ENCODE measurements around the gene UBAC2.
A peak's percentile ranks its signal among the peaks of the same experiment; 100 is the strongest.

The UBAC2 gene

GRCh38 chr13:99321709-99322108 lies 121.1 kb downstream of the UBAC2 start:
- Mint-ChIP-seq H3K36me3 (peaks cover 36% of the 10 kb centered on the region), H3K27ac (peak overlapping the region; percentile 92), H3K4me3 (no peak overlapping the region), H3K27me3 (no peaks in the 10 kb centered on the region), H3K9me3 (no peaks in the 10 kb centered on the region), H3K4me1 (peaks cover 53% of the 10 kb centered on the region)
- no peak for ATAC-seq

GRCh38 chr13:99322297-99323103 lies 121.8 kb downstream of the UBAC2 start:
- Mint-ChIP-seq H3K36me3 (peaks cover 37% of the 10 kb centered on the region), H3K27me3 (no peaks in the 10 kb centered on the region), H3K4me3 (peak overlapping the region; percentile 64), H3K4me1 (peaks cover 60% of the 10 kb centered on the region), H3K27ac (peak overlapping the region; percentile 92), H3K9me3 (no peaks in the 10 kb centered on the region)
- peak; percentile 98 for ATAC-seq

- peaks cover 61% of the 10 kb centered on the region for H3K4me1 Mint-ChIP-seq
Observed at GRCh38 chr13:99323488-99323887, 122.8 kb downstream of the UBAC2 start.

GRCh38 chr13:99326012-99326411 lies 125.4 kb downstream of the UBAC2 start:
- Mint-ChIP-seq H3K4me3 (no peak overlapping the region), H3K36me3 (peaks cover 31% of the 10 kb centered on the region), H3K9me3 (no peaks in the 10 kb centered on the region), H3K27me3 (no peaks in the 10 kb centered on the region), H3K4me1 (peaks cover 61% of the 10 kb centered on the region), H3K27ac (peak overlapping the region; percentile 22)
- ATAC-seq: no peak

More at GRCh38 chr13:99323488-99323887, 122.8 kb downstream of the UBAC2 start:
- Mint-ChIP-seq H3K4me3 (no peak overlapping the region), H3K27ac (peak overlapping the region; percentile 92), H3K9me3 (no peaks in the 10 kb centered on the region), H3K36me3 (peaks cover 32% of the 10 kb centered on the region), H3K27me3 (no peaks in the 10 kb centered on the region)
- ATAC-seq: no peak

- no peaks in the 10 kb centered on the region for H3K9me3 Mint-ChIP-seq
Observed at GRCh38 chr13:99327126-99327525, 126.5 kb downstream of the UBAC2 start.

GRCh38 chr13:99327761-99328160 lies 127.1 kb downstream of the UBAC2 start:
- Mint-ChIP-seq H3K4me1 (peaks cover 67% of the 10 kb centered on the region), H3K4me3 (no peak overlapping the region), H3K9me3 (no peaks in the 10 kb centered on the region), H3K27ac (no peak overlapping the region), H3K36me3 (peaks cover 31% of the 10 kb centered on the region), H3K27me3 (no peaks in the 10 kb centered on the region)
- no peak for ATAC-seq

More at GRCh38 chr13:99327126-99327525, 126.5 kb downstream of the UBAC2 start:
- H3K36me3 Mint-ChIP-seq: peaks cover 31% of the 10 kb centered on the region
- H3K27me3 Mint-ChIP-seq: no peaks in the 10 kb centered on the region
- ATAC-seq: no peak
- H3K4me1 Mint-ChIP-seq: peaks cover 67% of the 10 kb centered on the region
- no peak overlapping the region for H3K4me3 Mint-ChIP-seq
- no peak overlapping the region for H3K27ac Mint-ChIP-seq

GRCh38 chr13:99329477-99329876 lies 128.8 kb downstream of the UBAC2 start:
- Mint-ChIP-seq H3K27me3 (no peaks in the 10 kb centered on the region), H3K4me3 (no peak overlapping the region), H3K4me1 (peaks cover 57% of the 10 kb centered on the region), H3K27ac (no peak overlapping the region), H3K36me3 (peaks cover 31% of the 10 kb centered on the region), H3K9me3 (no peaks in the 10 kb centered on the region)
- ATAC-seq: no peak

GRCh38 chr13:99330942-99331341 lies 130.3 kb downstream of the UBAC2 start:
- no peak overlapping the region for H3K27ac Mint-ChIP-seq
- no peak overlapping the region for H3K4me3 Mint-ChIP-seq
- no peaks in the 10 kb centered on the region for H3K9me3 Mint-ChIP-seq
- no peaks in the 10 kb centered on the region for H3K27me3 Mint-ChIP-seq
- H3K4me1 Mint-ChIP-seq: peaks cover 62% of the 10 kb centered on the region
- ATAC-seq: no peak
- peaks cover 26% of the 10 kb centered on the region for H3K36me3 Mint-ChIP-seq

GRCh38 chr13:99331881-99332293 lies 131.2 kb downstream of the UBAC2 start:
- peak; percentile 74 for ATAC-seq
- Mint-ChIP-seq H3K4me1 (peaks cover 64% of the 10 kb centered on the region), H3K27me3 (no peaks in the 10 kb centered on the region)

GRCh38 chr13:99332456-99332855 lies 131.8 kb downstream of the UBAC2 start:
- H3K27me3 Mint-ChIP-seq: no peaks in the 10 kb centered on the region
- H3K36me3 Mint-ChIP-seq: peaks cover 30% of the 10 kb centered on the region
- no peak overlapping the region for H3K27ac Mint-ChIP-seq
- no peak overlapping the region for H3K4me3 Mint-ChIP-seq
- H3K9me3 Mint-ChIP-seq: no peaks in the 10 kb centered on the region
- ATAC-seq: no peak
- peaks cover 64% of the 10 kb centered on the region for H3K4me1 Mint-ChIP-seq

More at GRCh38 chr13:99331881-99332293, 131.2 kb downstream of the UBAC2 start:
- H3K9me3 Mint-ChIP-seq: no peaks in the 10 kb centered on the region
- no peak overlapping the region for H3K4me3 Mint-ChIP-seq
- H3K36me3 Mint-ChIP-seq: peaks cover 32% of the 10 kb centered on the region
- no peak overlapping the region for H3K27ac Mint-ChIP-seq

GRCh38 chr13:99334221-99334620 lies 133.6 kb downstream of the UBAC2 start:
- H3K27me3 Mint-ChIP-seq: no peaks in the 10 kb centered on the region
- ATAC-seq: no peak
- peaks cover 70% of the 10 kb centered on the region for H3K4me1 Mint-ChIP-seq
- no peak overlapping the region for H3K27ac Mint-ChIP-seq
- H3K36me3 Mint-ChIP-seq: peaks cover 30% of the 10 kb centered on the region
- no peaks in the 10 kb centered on the region for H3K9me3 Mint-ChIP-seq
- H3K4me3 Mint-ChIP-seq: no peak overlapping the region

- Mint-ChIP-seq H3K36me3 (peaks cover 22% of the 10 kb centered on the region), H3K27ac (peak overlapping the region; percentile 60), H3K9me3 (no peaks in the 10 kb centered on the region), H3K4me1 (peaks cover 65% of the 10 kb centered on the region), H3K4me3 (no peak overlapping the region), H3K27me3 (no peaks in the 10 kb centered on the region)
- no peak for ATAC-seq
Observed at GRCh38 chr13:99335087-99335486, 134.4 kb downstream of the UBAC2 start.

- Mint-ChIP-seq H3K4me1 (peaks cover 65% of the 10 kb centered on the region), H3K27ac (peak overlapping the region; percentile 60), H3K4me3 (no peak overlapping the region), H3K36me3 (peaks cover 27% of the 10 kb centered on the region), H3K9me3 (no peaks in the 10 kb centered on the region), H3K27me3 (no peaks in the 10 kb centered on the region)
- ATAC-seq: peak; percentile 91
Observed at GRCh38 chr13:99335603-99336002, 134.9 kb downstream of the UBAC2 start.

GRCh38 chr13:99339230-99339721 lies 138.6 kb downstream of the UBAC2 start:
- Mint-ChIP-seq H3K27me3 (no peaks in the 10 kb centered on the region), H3K4me3 (no peak overlapping the region), H3K4me1 (peaks cover 52% of the 10 kb centered on the region), H3K9me3 (no peaks in the 10 kb centered on the region), H3K36me3 (peaks cover 50% of the 10 kb centered on the region), H3K27ac (peak overlapping the region; percentile 2)
- no peak for ATAC-seq

GRCh38 chr13:99339736-99340397 lies 139.2 kb downstream of the UBAC2 start:
- H3K4me3 Mint-ChIP-seq: no peak overlapping the region
- H3K36me3 Mint-ChIP-seq: peaks cover 54% of the 10 kb centered on the region
- peaks cover 48% of the 10 kb centered on the region for H3K4me1 Mint-ChIP-seq
- no peak for ATAC-seq
- H3K9me3 Mint-ChIP-seq: no peaks in the 10 kb centered on the region
- H3K27me3 Mint-ChIP-seq: no peaks in the 10 kb centered on the region
- no peak overlapping the region for H3K27ac Mint-ChIP-seq
